ENCODE data around the gene STAT5B. TPM values are rescaled to one million over a fixed set of nuclear protein-coding genes. Genes with fewer than 3 reads are reported as not detected.
"Not testable (repeated sequence)": the region's sequence is repeated elsewhere in the genome, so short reads cannot be mapped to it uniquely, and the experiment has no call there.

STAT5B gene
- total RNA-seq, 2 donors from 2014 or later = 31.4 to 49.1 TPM

DNA sequence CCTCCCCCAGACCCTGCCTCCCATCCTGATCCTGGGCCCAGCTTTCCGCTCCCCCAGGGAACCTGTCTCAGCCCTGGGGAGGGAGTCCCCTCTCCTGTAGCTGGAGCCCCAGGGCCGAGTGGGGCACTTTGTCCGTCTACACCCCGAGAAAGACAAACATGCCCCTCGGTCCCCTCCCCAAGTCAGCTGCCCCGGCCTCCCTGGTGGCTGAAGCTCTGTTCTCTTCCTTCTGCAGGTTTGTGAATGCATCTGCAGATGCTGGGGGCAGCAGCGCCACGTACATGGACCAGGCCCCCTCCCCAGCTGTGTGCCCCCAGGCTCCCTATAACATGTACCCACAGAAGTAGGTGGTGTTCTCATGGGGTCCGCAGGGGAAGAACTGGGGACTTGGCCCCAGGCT is 33.0 kb upstream of the STAT5B start:
- no peak for DNase-seq (ENCODE audit: low spot score)
- no peak for TF ChIP-seq CTCF (IDR thresholded peaks at IDR 0.05)
- no peak overlapping the region for H3K4me3 ChIP-seq
- peaks cover 0 to 29% of the 10 kb centered on the region in 2 donors for H3K4me1 ChIP-seq
- H3K36me3 ChIP-seq = peaks cover 60% of the 10 kb centered on the region
- H3K9me3 ChIP-seq = no peaks in the 10 kb centered on the region
- H3K27me3 ChIP-seq = no peaks in the 10 kb centered on the region
- no peak overlapping the region for H3K27ac ChIP-seq

GRCh38 chr17:42308446-42308845 is 32.3 kb upstream of the STAT5B start:
- TF ChIP-seq CTCF (IDR thresholded peaks at IDR 0.05) = no peak
- Histone ChIP-seq H3K4me3 (no peak overlapping the region), H3K9me3 (no peaks in the 10 kb centered on the region), H3K36me3 (peaks cover 58% of the 10 kb centered on the region), H3K4me1 (peaks cover 0 to 29% of the 10 kb centered on the region in 2 donors), H3K27me3 (no peaks in the 10 kb centered on the region), H3K27ac (no peak overlapping the region)
- no peak for DNase-seq (ENCODE audit: low spot score)

GRCh38 chr17:42307362-42307927 is 31.3 kb upstream of the STAT5B start:
- no peak for DNase-seq (ENCODE audit: low spot score)
- H3K4me3 ChIP-seq = no peak overlapping the region
- H3K27me3 ChIP-seq = no peaks in the 10 kb centered on the region
- H3K4me1 ChIP-seq = peaks cover 0 to 24% of the 10 kb centered on the region in 2 donors
- no peak overlapping the region for H3K27ac ChIP-seq
- no peak for TF ChIP-seq CTCF (IDR thresholded peaks at IDR 0.05)
- H3K36me3 ChIP-seq = peaks cover 66% of the 10 kb centered on the region
- H3K9me3 ChIP-seq = no peaks in the 10 kb centered on the region

DNA sequence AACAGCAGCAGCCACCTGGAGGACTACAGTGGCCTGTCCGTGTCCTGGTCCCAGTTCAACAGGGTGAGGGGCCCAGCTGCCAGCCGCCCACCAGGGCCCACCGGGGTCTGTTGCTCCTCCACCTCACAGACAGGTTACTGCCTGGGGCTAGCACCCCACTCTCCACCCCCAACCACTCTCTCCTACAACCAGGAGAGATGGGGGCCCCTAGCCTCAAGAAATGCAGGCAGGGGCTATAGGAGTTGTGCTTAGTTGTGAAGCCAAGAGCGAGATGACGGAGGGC is 30.1 kb upstream of the STAT5B start:
- no peak for DNase-seq (ENCODE audit: low spot score)
- no peaks in the 10 kb centered on the region for H3K27me3 ChIP-seq
- H3K9me3 ChIP-seq = no peaks in the 10 kb centered on the region
- H3K4me1 ChIP-seq = peaks cover 0 to 13% of the 10 kb centered on the region in 2 donors
- no peak overlapping the region for H3K27ac ChIP-seq
- H3K36me3 ChIP-seq = peaks cover 76% of the 10 kb centered on the region
- H3K4me3 ChIP-seq = no peak overlapping the region
- TF ChIP-seq CTCF (IDR thresholded peaks at IDR 0.05) = no peak

GRCh38 chr17:42305543-42306384 is 29.6 kb upstream of the STAT5B start:
- H3K4me3 ChIP-seq = no peak overlapping the region
- H3K27me3 ChIP-seq = no peaks in the 10 kb centered on the region
- no peaks in the 10 kb centered on the region for H3K9me3 ChIP-seq
- H3K27ac ChIP-seq = no peak overlapping the region
- peaks cover 0 to 7% of the 10 kb centered on the region in 2 donors for H3K4me1 ChIP-seq
- peaks cover 78% of the 10 kb centered on the region for H3K36me3 ChIP-seq
- no peak for DNase-seq (ENCODE audit: low spot score)
- TF ChIP-seq CTCF (IDR thresholded peaks at IDR 0.05) = no peak

DNA sequence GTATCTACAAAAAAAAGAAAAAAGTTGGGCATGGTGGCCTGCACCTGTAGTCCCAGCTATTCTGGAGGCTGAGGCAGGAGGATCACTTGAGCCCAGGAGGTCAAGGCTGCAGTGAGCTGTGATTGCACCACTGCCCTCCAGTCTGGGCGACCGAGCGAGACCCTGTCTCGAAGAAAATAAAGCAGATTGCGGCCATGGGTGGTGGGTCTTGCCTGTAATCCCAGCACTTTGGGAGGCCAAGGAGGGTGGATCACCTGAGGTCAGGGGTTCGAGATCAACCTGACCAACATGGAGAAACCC is 28.8 kb upstream of the STAT5B start:
- H3K4me3 ChIP-seq; H3K27ac ChIP-seq; H3K27me3 ChIP-seq; H3K9me3 ChIP-seq; DNase-seq (ENCODE audit: low spot score); H3K4me1 ChIP-seq: not testable (repeated sequence)
- H3K36me3 ChIP-seq = peaks cover 70% of the 10 kb centered on the region

All from right atrium auricular region (tissue), 2 donors.